Astrocyte (in vitro differentiated cells and primary cell): ENCODE results near the gene PTPRU. TPM values are rescaled to one million over a fixed set of nuclear protein-coding genes. Genes with fewer than 3 reads are reported as not detected.

Source experiments
- DNase-seq: peaks from one replicate; pipeline ENCODE4 v3.0.0-alpha.2; 2010; ENCODE audit warnings: low read depth
- FAIRE-seq: peaks from 2 replicates; lab custom pipeline; 2011; peaks lifted over from hg19 to GRCh38; lab: Jason Lieb, UNC
- H2AFZ ChIP-seq: 2 replicates; pipeline ENCODE4 v1.6.0; 2012; ENCODE audit warnings: low read depth, low read length, inconsistent platforms
- H3K27ac ChIP-seq: 2 replicates; pipeline ENCODE4 v1.5.1; 2011; ENCODE audit warnings: low read depth, low read length, inconsistent platforms
- H3K27me3 ChIP-seq: 2 replicates; pipeline ENCODE4 v1.6.0; 2011; ENCODE audit warnings: low read length, inconsistent platforms; ENCODE audit not compliant: insufficient read depth
- H3K36me3 ChIP-seq: 2 replicates; pipeline ENCODE4 v1.5.1; 2011; ENCODE audit warnings: low read length, inconsistent platforms; ENCODE audit not compliant: insufficient read depth
- H3K4me1 ChIP-seq: 2 replicates; pipeline ENCODE4 v1.5.1; 2011; ENCODE audit warnings: low read length, inconsistent platforms; ENCODE audit not compliant: insufficient read depth
- H3K4me2 ChIP-seq: 2 replicates; pipeline ENCODE4 v1.6.0; 2012; ENCODE audit warnings: low read length, inconsistent platforms
- H3K4me3 ChIP-seq: 2 replicates; pipeline ENCODE4 v1.5.1; 2011; ENCODE audit warnings: low read depth, mild to moderate bottlenecking, low read length, inconsistent platforms; ENCODE audit not compliant: insufficient read depth
- H3K79me2 ChIP-seq: 2 replicates; pipeline ENCODE4 v1.6.0; 2012; ENCODE audit warnings: mild to moderate bottlenecking, low read length, inconsistent platforms; ENCODE audit not compliant: insufficient read depth
- H3K9ac ChIP-seq: 2 replicates; pipeline ENCODE4 v1.6.0; 2012; ENCODE audit warnings: mild to moderate bottlenecking, low read length, inconsistent platforms
- H3K9me3 ChIP-seq: 2 replicates; pipeline ENCODE4 v1.5.1; 2012; ENCODE audit warnings: low read depth, mild to moderate bottlenecking, low read length, inconsistent platforms; ENCODE audit not compliant: insufficient read depth
- H4K20me1 ChIP-seq: 2 replicates; pipeline ENCODE4 v1.6.0; 2012; ENCODE audit warnings: low read length, inconsistent platforms; ENCODE audit not compliant: insufficient read depth
- H3K27ac Mint-ChIP-seq: one replicate; pipeline ENCODE4 v1.8.0; 2021; ENCODE audit warnings: mild to moderate bottlenecking, mixed read lengths; ENCODE audit not compliant: unreplicated experiment
- H3K27me3 Mint-ChIP-seq: one replicate; pipeline ENCODE4 v1.8.0; 2021; ENCODE audit warnings: low read depth, mixed read lengths; ENCODE audit not compliant: unreplicated experiment
- H3K36me3 Mint-ChIP-seq: one replicate; pipeline ENCODE4 v1.8.0; 2021; ENCODE audit warnings: low read depth, mixed read lengths; ENCODE audit not compliant: unreplicated experiment
- H3K4me1 Mint-ChIP-seq: one replicate; pipeline ENCODE4 v1.8.0; 2021; ENCODE audit warnings: low read depth, mixed read lengths; ENCODE audit not compliant: unreplicated experiment
- H3K4me3 Mint-ChIP-seq: one replicate; pipeline ENCODE4 v1.8.0; 2021; ENCODE audit warnings: mild to moderate bottlenecking, moderate library complexity, mixed read lengths; ENCODE audit not compliant: unreplicated experiment
- H3K9me3 Mint-ChIP-seq: one replicate; pipeline ENCODE4 v1.8.0; 2021; ENCODE audit warnings: mild to moderate bottlenecking, mixed read lengths; ENCODE audit not compliant: unreplicated experiment
- CTCF ChIP-seq: IDR thresholded peaks from 2 replicates; pipeline ENCODE4 v1.5.1; 2011; ENCODE audit warnings: low read depth, mild to moderate bottlenecking, inconsistent platforms, low read length, moderate library complexity; ENCODE audit not compliant: insufficient read depth
- EZH2 ChIP-seq: IDR thresholded peaks from 2 replicates; pipeline ENCODE4 v1.6.1; 2012; ENCODE audit warnings: mild to moderate bottlenecking, low read length, inconsistent platforms; ENCODE audit not compliant: insufficient read depth
- total RNA-seq: library from RNA; stranded (reverse); gene quantifications from 2 replicates; pipeline ENCODE4 v1.2.1, GENCODE V29; 2021

The PTPRU gene
- total RNA-seq, 1 donor from 2014 or later, result 36.6 TPM

GRCh38 chr1:29271724-29272123 is 35.4 kb downstream of the PTPRU start:
- Histone ChIP-seq H2AFZ (peak overlapping the region; percentile 57), H3K4me3 (no peak overlapping the region), H3K36me3 (no peaks in the 10 kb centered on the region), H4K20me1 (no peaks in the 10 kb centered on the region), H3K9ac (no peak overlapping the region), H3K4me2 (peak overlapping the region; percentile 72), H3K27me3 (no peaks in the 10 kb centered on the region), H3K27ac (no peak overlapping the region), H3K79me2 (no peaks in the 10 kb centered on the region), H3K9me3 (no peaks in the 10 kb centered on the region), H3K4me1 (peaks cover 14% of the 10 kb centered on the region)
- peaks cover 18% of the 10 kb centered on the region for H3K4me1 Mint-ChIP-seq
- FAIRE-seq (peak; percentile 64), DNase-seq (peak; percentile 74)
- peaks cover 9% of the 10 kb centered on the region for H3K36me3 Mint-ChIP-seq
- peak overlapping the region; percentile 13 for H3K4me3 Mint-ChIP-seq
- TF ChIP-seq CTCF, result no peak
- no peak for TF ChIP-seq EZH2
- peaks cover 9% of the 10 kb centered on the region for H3K27me3 Mint-ChIP-seq
- H3K9me3 Mint-ChIP-seq, result no peaks in the 10 kb centered on the region
- peak overlapping the region; percentile 14 for H3K27ac Mint-ChIP-seq

GRCh38 chr1:29272147-29272907 is 36.0 kb downstream of the PTPRU start:
- Histone ChIP-seq H3K4me3 (no peak overlapping the region), H3K27me3 (no peaks in the 10 kb centered on the region), H4K20me1 (no peaks in the 10 kb centered on the region), H2AFZ (peak overlapping the region; percentile 57), H3K9ac (no peak overlapping the region), H3K4me2 (peak overlapping the region; percentile 72), H3K36me3 (no peaks in the 10 kb centered on the region), H3K4me1 (peaks cover 14% of the 10 kb centered on the region), H3K9me3 (no peaks in the 10 kb centered on the region), H3K27ac (no peak overlapping the region), H3K79me2 (no peaks in the 10 kb centered on the region)
- Mint-ChIP-seq H3K27ac (peak overlapping the region; percentile 14), H3K9me3 (no peaks in the 10 kb centered on the region), H3K4me1 (peaks cover 18% of the 10 kb centered on the region), H3K27me3 (peaks cover 7% of the 10 kb centered on the region), H3K36me3 (peaks cover 9% of the 10 kb centered on the region), H3K4me3 (peak overlapping the region; percentile 13)
- DNase-seq, result no peak
- TF ChIP-seq EZH2 (no peak), CTCF (no peak)
- no peak for FAIRE-seq

- H3K27me3 ChIP-seq, result no peaks in the 10 kb centered on the region
- H3K27ac ChIP-seq, result no peak overlapping the region
- DNase-seq, result no peak
- no peak overlapping the region for H3K4me3 ChIP-seq
- no peak overlapping the region for H2AFZ ChIP-seq
- Mint-ChIP-seq H3K4me1 (peaks cover 18% of the 10 kb centered on the region), H3K4me3 (no peak overlapping the region), H3K36me3 (peaks cover 8% of the 10 kb centered on the region), H3K9me3 (no peaks in the 10 kb centered on the region), H3K27ac (no peak overlapping the region), H3K27me3 (no peaks in the 10 kb centered on the region)
- FAIRE-seq, result no peak
- peaks cover 2% of the 10 kb centered on the region for H4K20me1 ChIP-seq
- no peaks in the 10 kb centered on the region for H3K79me2 ChIP-seq
- H3K4me2 ChIP-seq, result no peak overlapping the region
- no peak for TF ChIP-seq CTCF
- TF ChIP-seq EZH2, result no peak
- H3K4me1 ChIP-seq, result peaks cover 22% of the 10 kb centered on the region
- H3K36me3 ChIP-seq, result no peaks in the 10 kb centered on the region
- no peak overlapping the region for H3K9ac ChIP-seq
- no peaks in the 10 kb centered on the region for H3K9me3 ChIP-seq
Observed at GRCh38 chr1:29275435-29275834, 39.1 kb downstream of the PTPRU start.
